SW480 (cell line): ENCODE data around the gene DOCK2.
A peak's percentile ranks its signal among the peaks of the same experiment; 100 is the strongest.
"Not testable (repeated sequence)": the region's sequence is repeated elsewhere in the genome, so short reads cannot be mapped to it uniquely, and the experiment has no call there.

Experiments
- DNase-seq: peaks from one replicate; pipeline ENCODE4 v3.0.0-alpha.2; 2016; ENCODE audit warnings: low spot score

DOCK2 gene

DNA sequence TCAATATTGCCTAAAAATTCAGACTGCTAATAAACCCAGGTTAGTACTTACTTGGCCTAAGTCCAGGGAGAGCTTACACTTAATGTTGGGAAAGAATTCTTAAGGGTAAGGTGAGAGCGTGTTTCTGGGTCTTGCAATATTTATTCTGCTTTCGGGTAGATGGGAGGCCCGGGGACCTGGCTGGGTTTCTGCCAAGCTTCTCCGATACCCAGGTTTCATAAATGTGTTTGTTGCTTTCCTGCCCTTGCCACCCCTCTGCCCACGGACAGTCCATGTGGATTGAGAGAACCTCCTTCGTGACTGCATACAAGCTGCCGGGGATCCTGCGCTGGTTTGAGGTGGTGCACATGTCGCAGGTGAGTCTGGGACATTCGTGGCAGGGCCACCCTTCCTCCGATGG lies 420.2 kb downstream of the DOCK2 start:
- DNase-seq, result no peak

DNA sequence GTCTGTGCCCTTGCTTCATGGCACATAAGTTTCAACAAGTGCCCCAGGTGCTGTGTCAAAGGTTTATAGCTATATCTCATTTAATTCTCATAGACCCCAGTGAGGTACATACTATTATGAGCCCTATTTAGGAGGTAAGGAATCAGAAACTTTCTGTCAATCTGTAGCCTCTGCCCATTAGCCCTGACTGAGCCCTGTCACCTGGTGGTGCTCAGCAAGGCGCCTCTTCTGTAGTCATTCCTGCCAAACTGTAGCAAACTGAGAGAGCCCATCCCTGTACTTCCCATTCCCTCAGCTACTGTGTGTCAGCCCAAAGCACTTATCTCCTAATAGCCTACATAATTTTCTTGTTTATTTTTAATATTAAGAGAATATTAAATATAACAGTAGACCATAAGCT lies 422.1 kb downstream of the DOCK2 start:
- no peak for DNase-seq

DNA sequence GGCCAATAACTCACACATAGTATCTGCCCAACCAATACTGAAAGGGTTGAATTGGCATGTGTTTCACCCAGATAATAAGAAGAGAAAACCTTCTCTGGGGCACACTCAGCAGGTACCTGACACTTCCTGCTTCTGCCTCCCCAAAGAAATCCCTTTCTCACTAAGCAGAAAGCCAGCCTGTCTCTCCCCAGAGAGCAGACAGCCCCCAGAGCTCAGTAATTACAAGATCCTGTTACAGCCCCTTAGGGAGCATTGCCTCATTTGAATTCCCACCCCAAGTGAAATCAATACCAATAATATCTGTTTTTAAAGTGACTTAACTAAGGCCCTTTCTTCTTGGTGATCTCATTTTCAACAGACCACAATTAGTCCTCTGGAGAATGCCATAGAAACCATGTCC lies 430.1 kb downstream of the DOCK2 start:
- DNase-seq, result no peak

DNA sequence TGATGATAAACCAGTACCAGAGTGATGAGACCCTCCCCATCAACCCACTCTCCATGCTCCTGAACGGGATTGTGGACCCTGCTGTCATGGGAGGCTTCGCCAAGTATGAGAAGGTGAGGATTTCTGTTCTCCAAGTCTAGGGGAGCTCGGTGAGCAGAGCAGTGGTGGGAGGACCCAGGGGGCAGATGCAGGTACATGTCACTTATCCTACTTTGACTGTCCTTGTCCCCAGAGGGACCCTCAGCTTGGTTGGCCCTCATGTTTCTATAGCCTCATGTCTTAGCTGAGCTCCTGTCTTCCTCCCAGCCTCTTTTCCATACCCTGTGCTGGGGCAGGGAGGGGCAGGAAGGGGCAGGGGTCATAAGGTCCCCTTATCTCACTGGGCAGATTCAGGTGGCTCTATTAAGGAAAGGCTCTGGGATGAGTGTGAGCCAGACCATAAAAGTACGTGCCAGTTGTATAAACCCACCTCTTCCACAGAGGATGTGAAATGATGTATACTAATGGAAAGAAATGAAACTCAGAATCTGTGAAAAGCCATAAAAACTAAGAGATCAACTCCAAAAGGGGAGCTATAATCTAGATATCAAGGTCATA lies 430.6 kb downstream of the DOCK2 start:
- no peak for DNase-seq

GRCh38 chr5:170069512-170069911 lies 432.4 kb downstream of the DOCK2 start:
- no peak for DNase-seq

DNA sequence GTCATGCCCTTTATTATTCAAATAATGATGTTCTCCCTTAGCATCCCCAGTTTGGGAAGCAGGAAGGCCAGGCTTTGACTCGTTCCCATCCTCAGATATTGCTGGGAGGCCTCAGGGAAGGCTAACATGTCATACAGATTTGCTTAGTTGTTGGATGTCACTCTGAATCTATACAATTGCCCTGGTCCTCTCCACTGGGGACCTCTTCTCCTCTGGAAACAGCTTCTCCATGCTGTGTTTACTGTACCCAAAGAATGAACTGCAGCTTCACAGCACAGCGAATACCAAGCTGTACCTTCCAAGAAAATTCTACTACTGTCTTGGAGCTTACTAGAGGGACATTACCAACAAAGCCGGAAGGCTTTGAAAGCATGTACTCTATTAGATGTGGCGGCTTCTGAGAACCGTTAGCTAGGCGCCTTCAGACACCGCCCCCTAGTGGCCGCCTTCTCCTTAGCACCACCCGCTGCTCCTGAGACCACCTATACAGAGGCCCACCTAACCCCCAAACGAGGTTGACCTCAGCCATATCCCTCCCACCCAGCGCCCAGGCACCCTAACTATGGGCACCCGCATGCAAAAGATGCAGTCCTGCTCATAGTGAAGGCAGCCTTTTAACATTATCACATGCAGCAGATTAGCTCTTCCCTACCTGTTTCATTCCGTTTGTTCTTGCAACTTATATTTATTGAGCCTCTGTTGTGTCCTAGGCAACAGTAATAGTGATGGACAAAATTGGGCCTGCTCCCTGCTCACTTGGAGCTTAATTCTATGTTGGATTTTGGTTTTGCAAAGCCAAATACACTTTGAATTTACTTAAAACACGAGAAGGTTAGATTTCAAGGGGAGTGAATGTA lies 433.7 kb downstream of the DOCK2 start:
- peak; percentile 20 for DNase-seq

GRCh38 chr5:170071748-170072147 lies 434.7 kb downstream of the DOCK2 start:
- DNase-seq, result no peak

DNA sequence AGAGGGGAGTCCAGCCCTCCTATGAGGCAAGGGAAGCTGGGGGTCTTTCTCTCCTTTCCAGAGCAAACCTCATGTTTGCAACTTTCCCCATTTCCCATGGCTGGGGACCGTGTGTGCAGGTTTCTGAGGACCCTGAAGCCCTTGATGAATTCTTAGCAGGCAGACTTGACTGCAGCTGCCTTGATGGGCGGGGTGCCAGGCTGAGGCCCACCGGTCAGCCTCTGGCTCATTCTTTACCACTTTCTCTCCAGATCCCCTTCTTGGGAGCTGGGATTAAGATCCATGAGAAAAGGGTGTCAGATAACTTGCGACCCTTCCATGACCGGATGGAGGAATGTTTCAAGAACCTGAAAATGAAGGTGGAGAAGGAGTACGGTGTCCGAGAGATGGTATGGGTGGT lies 438.6 kb downstream of the DOCK2 start:
- no peak for DNase-seq

GRCh38 chr5:170076211-170076610 lies 439.1 kb downstream of the DOCK2 start:
- DNase-seq, result no peak

DNA sequence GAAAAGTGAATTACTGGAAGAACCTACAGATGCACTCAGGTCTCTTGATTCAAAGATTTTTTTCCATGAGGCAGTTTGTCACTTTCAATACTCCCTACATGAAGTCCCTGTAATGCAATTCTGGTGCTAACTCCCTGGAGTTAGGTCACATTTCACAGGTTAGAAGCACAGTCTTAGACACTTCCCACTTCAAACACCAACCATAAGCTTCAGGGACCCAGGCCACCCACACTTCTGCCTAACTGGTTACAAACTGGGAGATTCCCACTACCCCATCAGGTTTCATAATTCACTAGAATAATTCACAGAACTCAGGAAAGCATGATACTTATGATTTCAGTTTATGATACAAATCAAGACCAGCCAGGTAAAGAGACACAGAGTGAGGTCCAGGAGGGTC lies 439.7 kb downstream of the DOCK2 start:
- DNase-seq, result no peak

GRCh38 chr5:170077526-170077925 lies 440.5 kb downstream of the DOCK2 start:
- DNase-seq, result no peak

- no peak for DNase-seq
Observed at GRCh38 chr5:170078458-170078857, 441.4 kb downstream of the DOCK2 start.

DNA sequence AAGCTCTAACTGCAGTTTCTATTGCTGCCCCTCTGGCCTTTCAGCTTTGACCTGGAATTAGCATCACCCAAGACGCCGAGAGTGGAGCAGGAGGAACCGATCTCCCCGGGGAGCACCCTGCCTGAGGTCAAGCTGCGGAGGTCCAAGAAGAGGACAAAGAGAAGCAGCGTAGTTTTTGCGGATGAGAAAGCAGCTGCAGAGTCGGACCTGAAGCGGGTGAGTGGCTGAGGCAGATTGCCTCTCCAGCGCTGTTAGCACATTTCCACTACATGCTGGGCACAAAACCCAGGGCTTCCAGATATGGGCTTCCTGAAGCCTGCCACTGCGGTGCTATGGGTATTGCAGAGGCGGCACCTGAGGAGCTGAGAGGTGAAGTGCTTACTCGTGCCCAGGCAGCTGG lies 441.9 kb downstream of the DOCK2 start:
- DNase-seq, result no peak

- no peak for DNase-seq
Observed at GRCh38 chr5:170080217-170080616, 443.1 kb downstream of the DOCK2 start.

DNA sequence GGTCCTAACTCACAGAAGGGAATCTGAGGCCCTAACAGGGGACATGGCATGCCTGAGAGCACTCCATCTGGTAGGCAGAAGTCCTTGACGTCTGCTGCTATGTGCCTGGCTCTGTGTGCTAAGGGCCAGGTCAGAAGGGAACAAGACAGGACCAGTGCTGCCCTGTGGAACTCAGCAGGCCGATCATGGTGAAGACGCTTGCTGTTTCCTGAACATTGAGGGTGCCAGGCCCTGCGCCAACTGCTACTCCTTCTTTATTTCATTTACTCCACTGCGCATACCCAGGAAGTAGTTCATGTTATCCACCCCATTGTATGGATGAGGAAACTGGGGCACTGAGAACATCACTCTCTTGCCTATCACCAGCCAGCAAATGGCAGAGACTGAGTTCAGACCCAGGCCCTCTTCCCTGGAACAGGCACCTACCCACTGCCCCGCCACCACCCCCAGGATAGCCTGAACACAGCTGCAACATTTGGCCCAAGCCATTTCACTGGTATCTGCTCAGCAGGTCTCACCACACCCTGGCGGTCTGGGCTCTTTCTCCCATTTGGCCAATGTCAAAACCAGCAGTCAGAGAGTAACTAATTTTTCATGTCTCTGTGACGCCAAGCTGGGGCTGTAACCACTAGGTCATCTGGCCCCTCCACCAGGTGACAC lies 443.8 kb downstream of the DOCK2 start:
- no peak for DNase-seq

DNA sequence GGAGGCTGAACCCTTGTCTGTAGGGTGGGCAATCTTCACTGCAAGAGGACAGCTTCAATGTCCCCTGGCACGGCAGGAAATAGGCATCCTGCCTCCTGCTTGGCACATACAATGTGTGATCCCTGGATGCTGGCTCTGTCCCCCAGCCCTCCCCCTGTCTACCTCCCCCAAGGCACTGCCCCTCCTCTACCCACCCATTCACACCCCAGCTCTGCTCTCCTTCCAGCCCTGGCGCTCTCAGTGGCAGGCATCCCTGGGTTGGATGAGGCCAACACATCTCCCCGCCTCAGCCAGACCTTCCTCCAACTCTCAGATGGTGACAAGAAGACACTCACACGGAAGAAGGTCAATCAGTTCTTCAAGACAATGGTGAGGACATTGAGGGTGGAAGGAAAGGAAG lies 444.5 kb downstream of the DOCK2 start:
- DNase-seq, result no peak

DNA sequence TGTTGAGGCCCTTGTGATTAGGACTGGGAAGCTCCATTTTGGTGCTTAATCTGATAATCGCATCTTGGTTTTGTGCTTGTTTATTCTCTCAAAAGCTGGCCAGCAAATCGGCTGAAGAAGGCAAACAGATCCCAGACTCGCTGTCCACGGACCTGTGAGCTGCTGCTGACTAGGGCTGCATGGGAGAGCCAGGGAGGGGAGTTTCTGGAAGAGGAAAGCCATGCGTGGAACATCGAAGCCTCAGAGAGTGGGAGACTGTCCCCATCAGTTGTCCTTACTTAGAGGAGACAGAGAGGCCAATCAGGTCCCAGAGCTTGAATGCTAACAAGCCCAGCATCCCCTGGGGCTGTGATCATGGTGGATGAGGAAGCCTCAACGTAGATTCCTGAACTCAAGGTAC lies 445.6 kb downstream of the DOCK2 start:
- DNase-seq, result no peak

DNA sequence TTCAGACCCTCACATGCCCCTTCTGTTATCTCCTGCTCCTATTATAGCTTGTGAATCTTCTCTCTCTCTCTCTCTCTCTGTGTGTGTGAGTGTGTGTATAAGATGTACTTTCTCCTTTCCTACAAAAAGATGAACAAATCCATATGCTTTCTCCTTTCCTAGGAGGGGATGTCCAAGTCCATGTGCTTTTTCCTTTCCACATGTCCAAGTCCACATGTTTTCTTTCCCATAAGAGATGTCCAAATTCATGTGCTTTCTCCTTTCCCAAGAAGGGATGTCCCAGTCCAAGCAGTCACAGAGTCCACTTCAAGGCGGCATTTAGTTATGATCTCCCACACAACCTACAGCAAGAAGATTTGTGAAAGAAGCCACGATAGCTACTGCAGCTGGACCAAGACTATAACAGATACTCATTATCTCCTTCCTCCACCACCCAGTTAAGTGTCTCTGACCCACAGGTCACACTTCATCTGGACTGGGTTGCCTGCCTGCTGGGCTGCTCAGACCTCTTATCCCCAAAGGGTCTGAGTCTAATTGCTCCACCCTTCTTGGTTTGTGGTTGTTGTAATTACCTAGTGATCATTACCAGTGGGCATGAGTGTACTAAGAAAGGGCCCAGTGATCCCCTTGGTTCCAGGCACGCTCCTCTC lies 450.2 kb downstream of the DOCK2 start:
- DNase-seq, result no peak

DNA sequence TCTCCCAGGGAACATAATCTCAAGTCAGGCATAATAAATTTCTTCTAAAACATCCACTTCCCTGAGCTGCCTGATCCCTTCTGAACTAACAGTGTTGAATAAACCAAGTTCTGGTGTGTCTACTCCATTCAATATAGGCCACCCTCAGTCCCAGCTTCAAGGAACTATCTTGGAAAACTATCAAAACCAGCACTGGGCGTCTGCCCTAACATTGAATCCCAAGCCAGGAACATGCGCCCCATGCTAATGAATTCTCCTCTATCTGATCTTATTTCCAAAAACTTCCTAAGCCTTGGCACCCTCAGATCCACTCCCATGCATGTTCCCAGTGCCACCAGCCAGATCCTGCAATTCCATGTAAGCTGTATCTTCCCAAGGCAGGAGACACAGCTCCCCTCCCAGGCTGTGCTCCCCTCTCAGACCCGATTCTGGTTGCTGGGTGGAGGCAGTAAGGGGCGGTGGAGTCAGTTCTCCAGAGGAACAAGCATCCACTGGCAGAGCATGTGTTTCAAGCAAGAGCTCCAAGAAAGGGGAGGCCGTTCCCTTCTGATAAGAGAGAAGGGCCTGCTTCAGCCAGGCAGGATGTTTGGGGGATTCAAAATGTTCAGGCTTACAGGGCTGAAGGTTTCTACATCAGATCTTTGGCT lies 455.5 kb downstream of the DOCK2 start:
- DNase-seq, result no peak

DNA sequence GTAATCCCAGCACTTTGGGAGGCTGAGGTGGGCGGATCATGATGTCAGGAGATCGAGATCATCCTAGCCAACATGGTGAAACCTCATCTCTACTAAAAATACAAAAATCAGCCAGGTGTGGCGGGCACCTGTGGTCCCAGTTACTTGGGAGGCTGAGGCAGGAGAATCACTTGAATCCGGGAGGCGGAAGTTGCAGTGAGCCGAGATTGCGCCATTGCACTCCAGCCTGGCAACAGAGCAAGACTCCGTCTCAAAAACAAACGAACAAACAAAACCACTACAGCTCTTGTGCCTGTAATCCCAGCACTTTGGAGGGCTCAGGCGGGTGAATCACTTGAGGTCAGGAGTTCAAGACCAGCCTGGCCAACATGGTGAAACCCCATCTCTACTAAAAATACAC lies 457.3 kb downstream of the DOCK2 start:
- not testable (repeated sequence) for DNase-seq

DNA sequence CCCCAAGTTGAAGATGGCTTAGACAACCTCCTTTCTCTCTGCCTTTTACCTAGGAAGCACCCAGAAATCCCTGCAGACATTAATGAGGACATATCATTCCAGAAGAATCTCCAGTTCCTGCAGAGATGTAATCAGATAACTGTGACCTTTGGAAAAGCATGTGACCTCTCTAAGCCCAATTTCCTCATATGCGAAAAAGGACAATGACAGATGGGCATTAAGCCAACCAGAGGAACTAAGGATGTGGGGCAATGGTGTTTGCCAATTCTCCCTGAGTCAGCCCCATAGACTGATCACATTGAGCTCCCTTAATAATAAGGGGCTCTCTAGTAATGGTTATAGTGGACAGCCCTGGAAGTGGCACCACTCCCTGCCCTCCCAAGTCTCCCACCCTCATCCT lies 458.6 kb downstream of the DOCK2 start:
- no peak for DNase-seq

DNA sequence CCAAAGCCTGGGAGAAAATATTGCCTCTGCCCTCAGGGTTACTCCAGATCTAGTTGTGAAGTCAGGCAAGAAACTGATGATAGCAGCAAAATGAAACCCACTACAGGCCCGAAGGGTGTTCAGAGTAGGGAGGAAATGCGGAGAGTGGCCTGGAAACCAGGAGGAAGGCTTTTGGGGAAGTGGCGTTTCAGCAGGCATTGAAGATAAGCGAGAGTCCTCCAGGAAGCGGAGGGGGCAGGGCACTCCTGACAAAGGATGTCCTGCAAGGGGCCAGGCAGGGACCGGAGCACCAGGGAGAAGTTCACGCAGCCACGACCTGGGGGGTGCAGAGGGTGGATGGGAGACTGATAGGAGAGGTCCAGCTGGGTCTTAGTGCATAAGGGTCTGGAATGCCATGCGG lies 460.9 kb downstream of the DOCK2 start:
- no peak for DNase-seq
